Measurements from ENCODE around the gene GPR161. TPM values are rescaled to one million over a fixed set of nuclear protein-coding genes. Genes with fewer than 3 reads are reported as not detected.

Gene GPR161
- total RNA-seq, 1 donor from 2014 or later, result 14.5 TPM

- Histone ChIP-seq H3K9me3 (no peaks in the 10 kb centered on the region), H3K4me1 (peaks cover 7% of the 10 kb centered on the region), H3K27ac (peak overlapping the region; percentile 66), H3K36me3 (no peaks in the 10 kb centered on the region), H3K4me3 (peak overlapping the region; percentile 82), H3K27me3 (no peaks in the 10 kb centered on the region)
- TF ChIP-seq CTCF (IDR thresholded peaks at IDR 0.05), result no peak
- ATAC-seq (peak; percentile 70), DNase-seq (peak; percentile 69)
- intact Hi-C loops (cut with DNase I), result no loop called here
Observed at GRCh38 chr1:168135921-168136708, 615 bp downstream of the GPR161 start.

- Histone ChIP-seq H3K27ac (no peak overlapping the region), H3K9me3 (no peaks in the 10 kb centered on the region), H3K4me1 (peaks cover 7% of the 10 kb centered on the region), H3K27me3 (no peaks in the 10 kb centered on the region), H3K36me3 (no peaks in the 10 kb centered on the region), H3K4me3 (peak overlapping the region; percentile 82)
- peak; percentile 33 for ATAC-seq
- TF ChIP-seq CTCF (IDR thresholded peaks at IDR 0.05), result no peak
- intact Hi-C loops (cut with DNase I), result no loop called here
- no peak for DNase-seq
Observed at GRCh38 chr1:168135116-168135920, 1.4 kb downstream of the GPR161 start.

GRCh38 chr1:168134642-168135041 lies 2.1 kb downstream of the GPR161 start:
- no peak overlapping the region for H3K27ac ChIP-seq
- intact Hi-C loops (cut with DNase I), result no loop called here
- DNase-seq (no peak), ATAC-seq (no peak)
- H3K4me3 ChIP-seq, result no peak overlapping the region
- H3K36me3 ChIP-seq, result no peaks in the 10 kb centered on the region
- no peaks in the 10 kb centered on the region for H3K9me3 ChIP-seq
- TF ChIP-seq CTCF (IDR thresholded peaks at IDR 0.05), result no peak
- H3K4me1 ChIP-seq, result peaks cover 7% of the 10 kb centered on the region
- no peaks in the 10 kb centered on the region for H3K27me3 ChIP-seq

GRCh38 chr1:168134132-168134531 lies 2.6 kb downstream of the GPR161 start:
- DNase-seq, result no peak
- no peak for ATAC-seq
- Histone ChIP-seq H3K4me1 (peaks cover 7% of the 10 kb centered on the region), H3K9me3 (no peaks in the 10 kb centered on the region), H3K36me3 (no peaks in the 10 kb centered on the region), H3K4me3 (no peak overlapping the region), H3K27ac (no peak overlapping the region), H3K27me3 (no peaks in the 10 kb centered on the region)
- TF ChIP-seq CTCF (IDR thresholded peaks at IDR 0.05), result no peak
- intact Hi-C loops (cut with DNase I), result no loop called here

- DNase-seq (no peak), ATAC-seq (no peak)
- no peak overlapping the region for H3K27ac ChIP-seq
- H3K9me3 ChIP-seq, result no peaks in the 10 kb centered on the region
- H3K36me3 ChIP-seq, result no peaks in the 10 kb centered on the region
- intact Hi-C loops (cut with DNase I), result no loop called here
- H3K27me3 ChIP-seq, result no peaks in the 10 kb centered on the region
- H3K4me1 ChIP-seq, result no peaks in the 10 kb centered on the region
- no peak overlapping the region for H3K4me3 ChIP-seq
- no peak for TF ChIP-seq CTCF (IDR thresholded peaks at IDR 0.05)
Observed at GRCh38 chr1:168129933-168130332, 6.8 kb downstream of the GPR161 start.

All from upper lobe of right lung (tissue), 1 donor.